GM12801 (cell line): ENCODE results near the gene TAF3.

Source experiments
- TF ChIP-seq, protein P1 (sequence below): IDR thresholded peaks from one replicate; pipeline ENCODE4 v1.5.1; 2011; ENCODE audit warnings: control low read depth; ENCODE audit not compliant: insufficient read length; ENCODE audit errors: extremely low read depth

Gene TAF3

DNA sequence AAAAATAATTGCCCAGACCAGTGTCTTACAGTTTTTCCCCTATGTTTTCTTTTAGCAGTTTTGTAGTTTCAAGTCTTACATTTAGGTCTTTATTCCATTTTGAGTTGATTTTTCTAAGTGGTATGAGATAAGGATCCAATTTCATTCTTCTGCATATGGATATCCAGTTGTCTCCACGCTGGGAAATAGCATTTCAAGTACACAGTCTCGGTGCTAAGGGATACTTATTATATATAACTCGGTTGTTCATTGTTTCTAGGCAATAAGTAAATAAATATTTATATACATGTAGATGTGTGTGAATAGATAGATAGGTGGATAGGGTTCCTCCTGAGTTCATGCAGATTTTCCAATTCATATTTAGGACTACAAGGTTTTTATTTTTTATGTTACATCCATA lies 16.0 kb downstream of the TAF3 start:
- TF ChIP-seq, protein P1, sequence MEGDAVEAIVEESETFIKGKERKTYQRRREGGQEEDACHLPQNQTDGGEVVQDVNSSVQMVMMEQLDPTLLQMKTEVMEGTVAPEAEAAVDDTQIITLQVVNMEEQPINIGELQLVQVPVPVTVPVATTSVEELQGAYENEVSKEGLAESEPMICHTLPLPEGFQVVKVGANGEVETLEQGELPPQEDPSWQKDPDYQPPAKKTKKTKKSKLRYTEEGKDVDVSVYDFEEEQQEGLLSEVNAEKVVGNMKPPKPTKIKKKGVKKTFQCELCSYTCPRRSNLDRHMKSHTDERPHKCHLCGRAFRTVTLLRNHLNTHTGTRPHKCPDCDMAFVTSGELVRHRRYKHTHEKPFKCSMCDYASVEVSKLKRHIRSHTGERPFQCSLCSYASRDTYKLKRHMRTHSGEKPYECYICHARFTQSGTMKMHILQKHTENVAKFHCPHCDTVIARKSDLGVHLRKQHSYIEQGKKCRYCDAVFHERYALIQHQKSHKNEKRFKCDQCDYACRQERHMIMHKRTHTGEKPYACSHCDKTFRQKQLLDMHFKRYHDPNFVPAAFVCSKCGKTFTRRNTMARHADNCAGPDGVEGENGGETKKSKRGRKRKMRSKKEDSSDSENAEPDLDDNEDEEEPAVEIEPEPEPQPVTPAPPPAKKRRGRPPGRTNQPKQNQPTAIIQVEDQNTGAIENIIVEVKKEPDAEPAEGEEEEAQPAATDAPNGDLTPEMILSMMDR: no peak

DNA sequence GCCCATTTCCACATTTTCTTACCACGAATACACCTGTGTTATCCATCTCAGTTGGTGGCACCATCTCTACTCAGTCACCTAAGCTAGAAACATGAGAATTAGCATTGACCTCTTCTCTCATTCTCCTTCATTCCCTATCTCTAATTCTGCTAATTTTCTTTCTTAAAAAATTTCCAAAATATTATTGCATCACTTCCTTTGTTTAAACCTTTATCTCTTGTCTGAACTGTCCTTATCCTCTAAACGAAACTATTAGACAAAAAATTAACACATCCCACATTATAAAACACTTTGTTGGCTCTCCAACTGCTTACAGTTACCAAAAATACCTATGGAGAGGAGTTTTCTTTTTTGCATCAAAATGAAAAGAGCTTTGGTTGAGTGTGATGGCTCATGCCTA lies 18.3 kb downstream of the TAF3 start:
- TF ChIP-seq, protein P1: no peak

DNA sequence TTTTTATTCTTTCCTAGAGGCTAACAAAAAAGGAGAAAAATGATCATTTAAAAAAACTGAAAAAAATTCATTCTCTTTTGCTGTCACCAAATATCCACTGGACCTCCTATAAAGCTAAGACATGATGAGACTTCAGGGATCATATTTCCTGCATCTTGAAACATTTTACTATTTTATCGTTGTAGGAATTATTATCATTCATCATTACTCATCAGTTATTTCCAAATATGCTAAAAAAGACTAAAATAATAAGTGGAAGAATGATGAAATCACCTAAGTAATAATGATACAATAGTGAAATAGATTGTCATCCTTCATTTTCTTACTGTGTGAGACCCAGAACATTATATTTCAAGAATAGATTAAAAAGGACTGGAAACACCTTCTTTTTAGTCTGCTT lies 28.3 kb downstream of the TAF3 start:
- TF ChIP-seq, protein P1: no peak

DNA sequence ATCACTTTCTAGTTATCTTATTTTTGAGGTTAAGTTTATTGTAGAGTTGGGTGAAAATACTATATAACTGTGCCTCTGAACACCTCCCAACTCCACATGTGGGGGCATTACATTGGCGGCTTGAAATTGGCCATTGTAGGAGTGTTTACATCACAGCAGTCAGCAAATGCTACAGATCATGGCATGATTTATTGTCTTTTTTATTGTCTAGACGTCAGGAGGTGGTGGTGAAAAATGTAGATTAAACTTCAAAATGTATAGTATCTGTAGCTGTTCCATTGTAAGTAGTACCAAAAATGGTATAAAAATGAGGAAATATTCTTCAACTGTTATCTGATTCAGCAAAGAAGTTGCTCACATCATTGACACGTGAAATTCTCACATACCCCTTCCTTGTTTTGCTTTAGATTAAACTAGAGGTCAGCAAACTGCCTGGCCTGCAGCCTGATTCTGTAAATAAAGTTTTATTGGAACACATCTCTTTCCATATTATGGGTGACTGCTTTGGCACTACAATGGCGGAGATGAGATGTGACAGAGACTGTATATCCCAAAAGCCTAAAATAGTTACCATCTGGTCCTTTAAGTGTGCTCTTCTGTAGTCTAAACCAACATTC lies 35.0 kb downstream of the TAF3 start:
- TF ChIP-seq, protein P1: no peak

DNA sequence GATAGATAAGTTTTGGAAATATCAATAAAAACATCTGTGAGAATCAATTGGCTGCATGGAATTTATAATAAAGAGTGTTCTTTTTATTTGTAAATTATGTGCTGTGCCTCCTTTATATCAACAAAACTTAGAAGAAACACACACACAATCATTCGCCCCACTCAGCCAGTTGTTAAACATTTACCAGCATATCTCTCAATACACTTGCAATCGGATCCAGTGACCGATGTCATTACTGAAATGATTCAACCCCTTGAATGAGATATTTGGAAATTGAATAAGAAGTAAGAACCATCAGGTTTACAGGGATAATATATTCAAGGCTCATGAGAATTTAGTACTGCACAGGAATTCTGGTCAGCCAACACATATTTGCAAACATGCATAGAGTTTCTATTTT lies 35.6 kb downstream of the TAF3 start:
- TF ChIP-seq, protein P1: no peak

DNA sequence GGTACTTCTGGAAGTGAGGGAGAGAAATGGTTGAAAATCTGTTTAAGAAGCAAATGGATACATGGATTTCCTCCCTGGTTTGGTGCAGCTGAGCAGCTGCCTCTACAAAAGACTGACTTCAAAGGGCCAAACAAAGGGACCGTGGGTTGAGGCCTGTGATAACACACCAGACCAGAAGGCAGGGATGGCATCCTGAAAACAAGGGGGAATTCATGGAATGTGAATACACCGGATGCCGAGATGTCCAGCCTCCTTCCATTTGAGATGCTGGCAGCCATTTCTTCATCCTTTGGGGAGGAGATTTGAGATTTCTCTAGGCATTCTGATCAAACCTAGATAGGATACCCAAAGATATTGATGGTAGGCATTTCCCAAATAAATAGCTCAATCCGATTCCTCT lies 36.9 kb downstream of the TAF3 start:
- TF ChIP-seq, protein P1: no peak

DNA sequence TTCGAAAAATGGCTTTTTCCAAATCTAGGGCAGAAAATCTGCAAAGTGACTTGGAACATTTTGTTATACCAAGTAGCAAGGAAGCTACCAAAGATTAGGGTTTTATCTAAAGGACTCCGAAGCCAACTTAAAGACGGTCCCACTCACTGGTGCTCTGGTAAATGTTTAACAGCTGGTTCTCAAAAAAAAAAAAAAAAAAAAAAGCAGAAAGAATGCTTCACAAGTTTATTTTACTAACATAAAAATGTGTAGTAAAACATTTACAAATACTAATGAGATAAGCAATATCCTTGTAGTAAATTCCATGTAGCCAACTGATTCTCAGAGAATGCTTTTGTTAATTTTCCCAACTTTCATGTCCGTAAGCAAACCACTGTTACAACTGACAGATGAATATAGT lies 38.4 kb downstream of the TAF3 start:
- TF ChIP-seq, protein P1: no peak
